DND-41 (cell line): ENCODE results near the gene CDH23.

Experiments used
- ATAC-seq: fragments of 200-7000 bp; cut with Tn5 transposase; 3 replicates; pipeline ENCODE4 v1.9.1; 2021; ENCODE audit warnings: low read depth; ENCODE audit not compliant: insufficient read depth
- DNase-seq: peaks from one replicate; pipeline ENCODE4 v3.0.0-alpha.2; 2020
- H2AFZ ChIP-seq: 2 replicates; pipeline ENCODE4 v1.6.0; 2012; ENCODE audit warnings: low read depth, low read length
- H3K27ac ChIP-seq: 2 replicates; pipeline ENCODE4 v1.5.1; 2012; ENCODE audit warnings: low read length, inconsistent platforms
- H3K27me3 ChIP-seq: fragments of 200-600 bp; sonication (generic); 2 replicates; pipeline ENCODE4 v1.6.0; 2012; ENCODE audit warnings: low read length, mild to moderate bottlenecking, inconsistent platforms; ENCODE audit not compliant: insufficient read depth, poor library complexity
- H3K36me3 ChIP-seq: 2 replicates; pipeline ENCODE4 v1.5.1; 2012; ENCODE audit warnings: low read length, inconsistent platforms; ENCODE audit not compliant: insufficient read depth
- H3K4me1 ChIP-seq: 2 replicates; pipeline ENCODE4 v1.5.1; 2012; ENCODE audit warnings: mild to moderate bottlenecking, low read length; ENCODE audit not compliant: insufficient read depth
- H3K4me2 ChIP-seq: 2 replicates; pipeline ENCODE4 v1.6.0; 2012; ENCODE audit warnings: mild to moderate bottlenecking, moderate library complexity, low read length, inconsistent platforms; ENCODE audit not compliant: insufficient read depth
- H3K4me3 ChIP-seq, 2 experiments: fragments of 200-600 bp in 1 of 2; shearing (Covaris generic) in 1 of 2; 2 replicates each; pipeline ENCODE4 v1.5.1; 2012 to 2016; ENCODE audit warnings: inconsistent platforms in 2 of 2, low read length in 2 of 2, mild to moderate bottlenecking in 2 of 2, low read depth in 1 of 2, moderate library complexity in 1 of 2
- H3K79me2 ChIP-seq: 2 replicates; pipeline ENCODE4 v1.6.0; 2012; ENCODE audit warnings: low read length, inconsistent platforms; ENCODE audit not compliant: insufficient read depth
- H3K9ac ChIP-seq: 2 replicates; pipeline ENCODE4 v1.6.0; 2012; ENCODE audit warnings: low read depth, mild to moderate bottlenecking, inconsistent platforms, low read length, moderate library complexity
- H3K9me3 ChIP-seq: 2 replicates; pipeline ENCODE4 v1.5.1; 2012; ENCODE audit warnings: low read length, moderate library complexity, mild to moderate bottlenecking, inconsistent platforms; ENCODE audit not compliant: insufficient read depth, severe bottlenecking
- H4K20me1 ChIP-seq: 2 replicates; pipeline ENCODE4 v1.6.0; 2012; ENCODE audit warnings: low read length; ENCODE audit not compliant: insufficient read depth
- CTCF ChIP-seq: IDR thresholded peaks from 2 replicates; pipeline ENCODE4 v1.5.1; 2012; ENCODE audit warnings: borderline replicate concordance, low read length, moderate library complexity, mild to moderate bottlenecking; ENCODE audit not compliant: poor library complexity, severe bottlenecking; ENCODE audit errors: extremely low read depth
- EZH2 ChIP-seq: IDR thresholded peaks from 3 replicates; pipeline ENCODE4 v1.6.1; 2012; ENCODE audit warnings: borderline replicate concordance, low read depth, mild to moderate bottlenecking, moderate library complexity, low read length, inconsistent platforms; ENCODE audit not compliant: severe bottlenecking

CDH23 gene

GRCh38 chr10:71409516-71410104 lies 12.9 kb downstream of the CDH23 start:
- Histone ChIP-seq H3K36me3 (no peaks in the 10 kb centered on the region), H3K27ac (no peak overlapping the region), H3K27me3 (peaks cover 4% of the 10 kb centered on the region), H2AFZ (no peak overlapping the region), H3K9me3 (no peaks in the 10 kb centered on the region), H3K9ac (no peak overlapping the region), H4K20me1 (no peaks in the 10 kb centered on the region), H3K4me3 (no peak overlapping the region), H3K79me2 (no peaks in the 10 kb centered on the region), H3K4me2 (no peak overlapping the region), H3K4me1 (no peaks in the 10 kb centered on the region)
- DNase-seq, result no peak
- no peak for ATAC-seq
- TF ChIP-seq CTCF, result no peak
- no peak for TF ChIP-seq EZH2

- Histone ChIP-seq H3K27me3 (peaks cover 2% of the 10 kb centered on the region), H3K4me1 (no peaks in the 10 kb centered on the region), H3K9ac (no peak overlapping the region), H3K36me3 (no peaks in the 10 kb centered on the region), H3K9me3 (peaks cover 3% of the 10 kb centered on the region), H4K20me1 (no peaks in the 10 kb centered on the region), H3K4me2 (no peak overlapping the region), H3K79me2 (no peaks in the 10 kb centered on the region), H3K27ac (no peak overlapping the region), H2AFZ (no peak overlapping the region), H3K4me3 (no peak overlapping the region)
- ATAC-seq (no peak), DNase-seq (no peak)
- TF ChIP-seq EZH2 (no peak), CTCF (no peak)
Measured at GRCh38 chr10:71413581-71413980, 16.9 kb downstream of the CDH23 start.

- DNase-seq (no peak), ATAC-seq (no peak)
- no peak overlapping the region for H3K27ac ChIP-seq
- H3K9ac ChIP-seq, result no peak overlapping the region
- no peaks in the 10 kb centered on the region for H3K4me1 ChIP-seq
- H3K27me3 ChIP-seq, result peaks cover 2% of the 10 kb centered on the region
- no peak overlapping the region for H3K4me2 ChIP-seq
- H3K9me3 ChIP-seq, result peaks cover 3% of the 10 kb centered on the region
- H3K36me3 ChIP-seq, result no peaks in the 10 kb centered on the region
- H3K4me3 ChIP-seq, result no peak overlapping the region
- H4K20me1 ChIP-seq, result no peaks in the 10 kb centered on the region
- no peaks in the 10 kb centered on the region for H3K79me2 ChIP-seq
- H2AFZ ChIP-seq, result no peak overlapping the region
- TF ChIP-seq EZH2 (no peak), CTCF (no peak)
Measured at GRCh38 chr10:71414359-71414758, 17.6 kb downstream of the CDH23 start.
